Erythroblast (primary cell): Measurements from ENCODE around the gene RYR1.

Experiments used
- GATA1 ChIP-seq: IDR thresholded peaks from 2 replicates; pipeline ENCODE4 v1.6.1; 2011; ENCODE audit warnings: low read depth, mild to moderate bottlenecking, control low read depth, low read length, moderate library complexity
- POLR2A ChIP-seq: IDR thresholded peaks from 2 replicates; pipeline ENCODE4 v1.6.1; 2011; ENCODE audit warnings: mild to moderate bottlenecking, low read length

- TF ChIP-seq POLR2A, result no peak
- no peak for TF ChIP-seq GATA1
Observed at GRCh38 chr19:38508507-38508906, 75.0 kb downstream of the RYR1 start.
